Epithelial cell of prostate (primary cell): ENCODE measurements around the gene CUTA.

Experiments used
- DNase-seq: peaks from one replicate; pipeline ENCODE4 v3.0.0-alpha.2; 2011; ENCODE audit warnings: low read depth, low spot score
- H3K27ac ChIP-seq: fragments of 450-650 bp; 2 replicates; pipeline ENCODE4 v1.5.1; 2017; ENCODE audit warnings: mild to moderate bottlenecking

Gene CUTA

GRCh38 chr6:33425668-33426577, 8.0 kb upstream of the CUTA start:
- H3K27ac ChIP-seq: peak overlapping the region; percentile 93
- DNase-seq: peak; percentile 16

GRCh38 chr6:33424855-33425667, 7.2 kb upstream of the CUTA start:
- peak overlapping the region; percentile 93 for H3K27ac ChIP-seq
- DNase-seq: no peak

GRCh38 chr6:33423777-33424176, 5.9 kb upstream of the CUTA start:
- no peak overlapping the region for H3K27ac ChIP-seq
- no peak for DNase-seq

DNA sequence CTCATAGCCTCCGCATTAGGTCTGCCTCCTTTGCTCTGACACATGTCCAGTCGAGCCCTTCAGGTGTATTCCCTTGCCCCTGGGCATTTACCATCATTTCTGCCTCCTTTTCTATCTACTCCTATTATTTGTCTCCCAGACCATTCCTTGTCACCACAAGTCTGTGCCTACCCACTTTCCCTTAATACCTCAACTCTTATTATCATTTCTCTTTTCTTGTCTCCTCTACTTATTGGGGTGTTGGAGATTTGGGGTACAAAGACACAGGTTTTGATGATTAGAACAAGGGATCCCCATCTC, 3.4 kb upstream of the CUTA start:
- H3K27ac ChIP-seq: no peak overlapping the region
- DNase-seq: no peak

GRCh38 chr6:33420491-33421343, 2.8 kb upstream of the CUTA start:
- H3K27ac ChIP-seq: no peak overlapping the region
- no peak for DNase-seq

GRCh38 chr6:33419580-33420490, 1.9 kb upstream of the CUTA start, which contains the start of gene SYNGAP1:
TSS of gene SYNGAP1 (plus strand) at chr6:33420065. CDS start at chr6:33420265, 200 bp downstream.
- no peak for DNase-seq
- peak within 1 kb of the TSS; percentile 90 for H3K27ac ChIP-seq

DNA sequence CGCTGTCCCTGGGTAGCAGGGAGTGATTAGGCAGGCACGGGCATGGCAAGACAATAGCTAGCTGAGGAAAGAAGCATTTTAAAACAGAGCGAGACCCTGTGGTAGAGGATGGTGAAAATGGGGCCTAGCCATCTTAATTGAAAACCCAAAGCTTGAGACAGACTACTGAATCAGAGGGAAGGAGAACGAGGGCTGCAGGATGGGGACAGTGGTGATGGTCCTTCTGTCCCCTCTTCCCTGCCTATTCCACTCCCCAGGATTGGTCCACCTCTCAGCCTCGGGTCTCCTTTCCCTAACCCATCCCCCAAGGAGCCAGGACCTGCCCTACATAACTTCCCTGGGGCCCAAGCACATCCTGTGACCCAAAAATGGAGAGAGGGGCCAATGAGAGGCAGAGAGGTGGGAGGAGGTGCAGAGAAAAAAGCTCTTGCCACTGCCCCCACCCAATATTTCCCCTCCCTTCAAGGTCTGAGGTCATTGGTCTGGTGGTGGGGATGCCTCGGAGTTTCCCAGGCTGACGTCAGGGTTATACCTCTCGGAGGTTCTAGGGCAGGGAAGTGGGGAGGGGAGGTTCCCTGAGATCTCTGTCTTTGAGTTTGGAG, 884 bp upstream of the CUTA start:
- H3K27ac ChIP-seq: peak overlapping the region; percentile 90
- DNase-seq: no peak

DNA sequence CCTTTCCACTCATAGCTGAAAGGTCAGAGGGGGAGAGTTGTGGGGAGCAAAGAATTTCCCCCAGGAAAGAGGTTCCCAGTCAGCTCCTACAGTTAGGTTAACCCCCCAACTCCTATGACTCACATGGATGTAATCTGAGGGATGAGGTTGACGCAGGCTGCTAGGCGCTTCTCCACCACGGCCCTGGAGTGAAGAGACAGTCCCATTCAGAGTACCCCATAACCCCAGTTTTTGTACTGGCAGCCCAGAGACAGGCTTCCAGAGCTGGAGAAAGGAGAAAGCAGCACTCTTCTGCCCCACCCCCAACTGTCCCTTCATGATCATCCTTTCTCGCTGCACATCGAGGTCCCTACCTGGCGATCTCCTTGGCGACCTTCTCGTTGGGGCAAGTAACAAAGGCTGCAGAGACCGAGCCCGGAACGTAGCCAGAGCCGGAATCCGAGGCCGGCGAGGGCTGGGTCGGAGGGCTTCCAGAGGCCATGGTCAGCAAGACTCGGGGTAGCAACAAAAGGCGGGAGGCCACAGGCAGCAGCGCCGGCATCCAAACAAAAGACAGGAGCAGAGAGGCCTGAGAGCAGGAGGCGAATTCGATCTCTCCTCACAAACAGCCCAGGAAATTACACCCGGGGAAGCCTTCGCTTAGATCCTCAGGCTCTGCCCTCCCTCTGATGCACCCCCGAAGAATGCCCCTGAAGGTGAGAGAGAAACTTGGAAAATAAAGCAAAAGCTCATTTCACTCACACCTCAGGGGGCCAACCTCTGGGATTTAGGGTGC, 592 bp downstream of the CUTA start:
- H3K27ac ChIP-seq: peak overlapping the region; percentile 90
- no peak for DNase-seq

DNA sequence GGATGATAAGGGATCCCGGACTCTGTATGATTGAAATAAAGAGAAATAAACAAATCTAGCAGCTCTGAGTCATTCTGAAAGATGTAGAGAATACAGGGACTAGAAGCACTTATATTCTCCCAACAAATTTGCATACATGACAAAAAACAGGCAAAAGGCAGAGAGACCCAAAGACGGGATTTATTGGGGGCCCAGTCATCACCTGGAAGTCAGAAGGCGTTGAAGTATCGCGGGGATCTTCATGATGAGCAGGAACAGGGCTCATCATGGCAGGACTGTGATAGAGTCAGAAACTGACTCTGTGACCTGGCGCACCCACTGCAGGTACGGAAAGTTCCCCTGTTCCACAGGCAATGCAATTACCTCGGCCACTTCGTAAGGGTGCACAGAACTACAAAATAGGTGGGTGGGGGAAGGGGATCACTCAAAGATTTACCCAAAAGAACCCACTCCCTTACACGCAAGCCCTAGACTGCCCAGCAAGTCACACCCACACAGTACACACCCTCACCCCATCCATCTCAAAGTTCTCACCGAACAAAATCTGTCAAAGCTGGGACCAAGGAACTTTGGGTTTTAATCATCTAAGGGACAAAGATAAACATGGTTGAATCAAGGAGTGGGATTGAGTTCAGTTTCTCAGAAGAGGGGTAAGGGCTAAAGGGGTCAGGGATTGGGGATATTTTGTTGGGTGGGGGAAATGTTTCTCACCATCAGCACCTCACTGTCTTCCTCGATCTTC, 1.4 kb downstream of the CUTA start:
- H3K27ac ChIP-seq: peak overlapping the region; percentile 90

DNA sequence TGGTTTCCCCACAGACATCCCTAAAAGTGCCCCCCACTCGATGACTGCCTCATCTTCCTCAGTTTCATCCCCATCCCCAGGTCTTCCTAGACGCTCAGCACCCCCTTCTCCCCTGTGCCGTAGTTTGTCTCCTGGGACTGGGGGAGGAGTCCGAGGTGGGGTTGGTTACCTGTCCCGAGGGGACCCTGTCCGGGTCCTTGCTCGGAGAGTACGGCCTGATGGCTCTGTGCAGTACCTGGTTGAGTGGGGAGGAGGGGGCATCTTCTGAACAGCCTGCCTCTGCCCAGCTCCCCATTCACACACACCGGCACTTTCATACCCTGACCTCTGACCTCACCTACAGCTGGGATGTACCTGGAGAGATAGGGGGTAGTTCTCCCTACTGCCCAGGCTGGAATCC, 2.1 kb downstream of the CUTA start:
- no peak for DNase-seq
- peak overlapping the region; percentile 90 for H3K27ac ChIP-seq

More for the DNA sequence above, 1.4 kb downstream of the CUTA start:
- no peak for DNase-seq

- DNase-seq: no peak
- no peak overlapping the region for H3K27ac ChIP-seq
Measured at GRCh38 chr6:33414592-33415271, 3.2 kb downstream of the CUTA start.

DNA sequence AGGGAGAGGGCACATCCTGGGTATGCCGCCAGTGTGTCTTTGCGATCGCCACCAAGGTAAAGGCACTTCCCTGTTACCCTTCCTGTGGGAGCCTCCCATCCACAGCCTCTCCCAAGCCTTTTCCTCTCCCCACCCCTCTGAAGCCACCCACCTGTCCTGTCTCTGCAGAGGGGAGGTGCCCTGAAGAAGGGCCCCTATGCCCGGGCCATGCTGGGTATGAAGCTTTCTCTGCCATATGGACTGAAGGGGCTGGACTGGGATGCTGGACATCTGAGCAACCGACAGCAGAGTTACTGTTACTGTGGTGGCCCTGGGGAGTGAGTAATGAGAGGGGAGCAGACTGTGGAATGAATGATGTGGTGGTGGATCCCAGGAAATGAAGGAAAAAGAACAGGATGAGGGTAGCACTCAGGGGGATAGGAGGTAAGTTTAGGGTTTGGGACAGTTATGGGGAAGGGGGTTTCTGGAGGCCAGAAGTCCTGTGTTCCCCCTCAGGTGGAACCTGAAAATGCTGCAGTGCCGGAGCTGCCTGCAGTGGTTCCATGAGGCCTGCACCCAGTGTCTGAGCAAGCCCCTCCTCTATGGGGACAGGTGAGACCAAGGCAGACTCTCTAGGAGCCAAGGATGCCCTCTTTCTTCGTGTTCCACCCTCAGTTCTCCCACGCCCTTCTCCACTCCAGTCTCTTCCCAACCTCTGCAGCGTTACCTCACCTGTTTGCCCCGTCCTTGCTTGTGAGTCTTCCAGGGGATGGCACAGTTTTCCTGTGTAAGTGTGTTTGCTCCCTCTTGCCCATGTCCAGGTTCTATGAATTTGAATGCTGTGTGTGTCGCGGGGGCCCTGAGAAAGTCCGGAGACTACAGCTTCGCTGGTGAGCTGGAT, 4.4 kb downstream of the CUTA start:
- H3K27ac ChIP-seq: no peak overlapping the region
- no peak for DNase-seq

DNA sequence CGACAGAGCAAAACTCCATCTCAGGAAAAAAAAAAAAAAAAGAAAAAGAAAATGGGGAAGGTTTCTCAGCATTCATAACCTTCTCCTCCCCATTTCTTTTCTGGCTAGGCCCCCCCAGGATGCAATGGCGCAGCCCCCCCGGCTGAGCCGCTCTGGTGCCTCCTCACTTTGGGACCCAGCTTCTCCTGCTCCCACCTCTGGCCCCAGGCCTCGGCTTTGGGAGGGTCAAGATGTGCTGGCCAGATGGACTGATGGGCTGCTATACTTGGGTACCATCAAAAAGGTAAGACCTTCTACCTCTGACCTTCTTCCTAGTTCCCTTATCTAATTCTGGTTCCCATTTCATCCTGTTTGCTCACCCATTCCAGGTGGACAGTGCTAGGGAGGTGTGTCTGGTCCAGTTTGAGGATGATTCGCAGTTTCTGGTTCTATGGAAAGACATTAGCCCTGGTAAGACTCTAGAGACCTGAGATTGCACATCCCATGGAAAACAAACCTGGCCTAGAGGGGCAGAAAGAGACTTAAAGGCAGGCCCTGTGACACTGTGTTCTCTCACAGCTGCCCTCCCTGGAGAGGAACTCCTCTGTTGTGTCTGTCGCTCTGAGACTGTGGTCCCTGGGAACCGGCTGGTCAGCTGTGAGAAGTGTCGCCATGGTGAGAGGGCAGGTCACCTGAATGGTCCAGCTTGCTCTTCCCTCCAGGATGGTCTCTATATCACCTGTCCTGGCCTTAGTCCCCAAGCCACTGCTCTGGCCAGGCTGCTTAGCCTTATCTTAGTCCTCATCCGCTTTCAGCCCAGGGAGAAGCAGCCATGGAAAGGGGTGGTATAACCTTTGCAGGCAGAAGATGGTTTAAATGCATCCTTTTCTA, 5.5 kb downstream of the CUTA start:
- no peak for DNase-seq
- no peak overlapping the region for H3K27ac ChIP-seq

- peak overlapping the region; percentile 68 for H3K27ac ChIP-seq
- DNase-seq: no peak
Measured at GRCh38 chr6:33411632-33412005, 6.3 kb downstream of the CUTA start.
